GM12872 (cell line): Measurements from ENCODE around the gene MAMLD1.

Experiments used
- CTCF ChIP-seq: IDR thresholded peaks from 3 replicates; pipeline ENCODE4 v1.5.1; 2011; ENCODE audit warnings: low read depth, mild to moderate bottlenecking, low read length, moderate library complexity; ENCODE audit not compliant: insufficient read depth

MAMLD1 gene

GRCh38 chrX:150326541-150327247 lies 36.4 kb upstream of the MAMLD1 start:
- no peak for TF ChIP-seq CTCF

- no peak for TF ChIP-seq CTCF
Observed at GRCh38 chrX:150329282-150329681, 33.8 kb upstream of the MAMLD1 start.

- no peak for TF ChIP-seq CTCF
Observed at GRCh38 chrX:150329868-150330267, 33.2 kb upstream of the MAMLD1 start.

GRCh38 chrX:150332023-150332422 lies 31.1 kb upstream of the MAMLD1 start:
- no peak for TF ChIP-seq CTCF

- no peak for TF ChIP-seq CTCF
Observed at GRCh38 chrX:150334100-150334499, 29.0 kb upstream of the MAMLD1 start.

- TF ChIP-seq CTCF, result no peak
Observed at GRCh38 chrX:150334981-150335380, 28.1 kb upstream of the MAMLD1 start.

- TF ChIP-seq CTCF, result no peak
Observed at GRCh38 chrX:150337026-150337425, 26.1 kb upstream of the MAMLD1 start.
